OCI-LY7 (cell line): ENCODE data around the gene APC.

Experiments used
- CTCF ChIP-seq: fragments of 200-600 bp; sonication (generic); conservative IDR thresholded peaks from 2 replicates; pipeline ENCODE4 v1.5.1; 2014; ENCODE audit warnings: mild to moderate bottlenecking, antibody characterized with exemption, low read length, moderate library complexity, mixed read lengths
- EZH2phosphoT487 ChIP-seq: fragments of 200-600 bp; sonication (generic); IDR thresholded peaks from 2 replicates; pipeline ENCODE4 v1.6.1; 2018; ENCODE audit warnings: low read depth, borderline replicate concordance, mild to moderate bottlenecking, mixed run types, antibody characterized with exemption, low read length, moderate library complexity, mixed read lengths

DNA sequence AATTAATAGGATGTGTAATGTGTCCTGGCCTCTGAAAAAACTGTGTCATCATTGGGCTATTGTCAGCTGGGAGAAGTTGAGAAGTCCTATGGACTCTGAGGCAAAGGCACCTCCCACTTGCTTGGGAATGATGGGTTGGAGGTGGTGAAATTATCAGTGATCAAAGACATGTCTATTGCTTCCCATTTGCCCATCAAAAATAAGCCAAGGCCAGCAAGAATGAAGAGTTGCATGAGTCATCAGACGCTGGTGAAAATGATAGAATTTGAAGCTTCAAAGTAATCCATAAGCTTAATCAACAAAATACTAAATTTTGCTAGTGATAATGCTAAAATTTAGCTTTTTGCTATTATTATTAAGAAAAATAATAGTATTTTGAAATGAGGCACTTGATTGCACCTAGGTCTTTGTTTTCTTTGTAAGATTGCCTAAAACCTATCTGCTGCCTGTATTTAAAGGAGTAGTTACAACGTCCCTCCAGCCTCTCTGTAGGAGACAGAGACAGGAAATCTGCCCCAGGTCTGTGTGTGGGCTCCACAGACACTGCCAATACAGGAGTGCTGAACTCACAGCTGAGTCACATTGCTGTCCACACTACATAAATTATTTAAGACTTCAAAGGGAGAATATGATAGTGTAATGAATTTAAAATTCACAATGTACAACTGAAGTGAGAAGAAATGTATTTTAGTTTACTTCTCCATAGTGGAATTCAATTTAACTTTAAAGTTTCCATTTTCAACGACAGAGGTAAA lies 48.4 kb upstream of the APC start:
- TF ChIP-seq CTCF: no peak
- no peak for TF ChIP-seq EZH2phosphoT487
